ENCODE results near the gene CHMP5.

- TF ChIP-seq CTCF (IDR thresholded peaks at IDR 0.05), result no peak
- TF ChIP-seq POLR2A (IDR thresholded peaks at IDR 0.05), result no peak
Measured at GRCh38 chr9:33307067-33307466, 42.2 kb downstream of the CHMP5 start.

Measured in body of pancreas (tissue), 4 donors.